Mesothelial cell of epicardium (in vitro differentiated cells): ENCODE data around the gene SYNGAP1. TPM values are rescaled to one million over a fixed set of nuclear protein-coding genes. Genes with fewer than 3 reads are reported as not detected.

Experiments used
- DNase-seq, 2 experiments: peaks; one replicate each; pipeline ENCODE4 v3.0.0; 2021; ENCODE audit warnings: low spot score in 2 of 2; ENCODE audit not compliant: unreplicated experiment in 2 of 2
- H3K27ac Mint-ChIP-seq: 2 replicates; pipeline ENCODE4 v1.8.0; 2021; ENCODE audit warnings: mixed read lengths
- H3K27me3 Mint-ChIP-seq: 2 replicates; pipeline ENCODE4 v1.8.0; 2021; ENCODE audit warnings: low read depth, mixed read lengths
- H3K36me3 Mint-ChIP-seq: 2 replicates; pipeline ENCODE4 v1.8.0; 2021; ENCODE audit warnings: mixed read lengths
- H3K4me1 Mint-ChIP-seq: 2 replicates; pipeline ENCODE4 v1.8.0; 2021; ENCODE audit warnings: mixed read lengths
- H3K4me3 Mint-ChIP-seq: 2 replicates; pipeline ENCODE4 v1.8.0; 2021; ENCODE audit warnings: mild to moderate bottlenecking, moderate library complexity, mixed read lengths
- H3K9me3 Mint-ChIP-seq: 2 replicates; pipeline ENCODE4 v1.8.0; 2021; ENCODE audit warnings: mixed read lengths
- total RNA-seq: library from RNA; stranded (reverse); gene quantifications from 3 replicates; pipeline ENCODE4 v1.2.1, GENCODE V29; 2021
- TF ChIP-seq, protein P1 (sequence below): fragments of 200-600 bp; sonication (generic); IDR thresholded peaks from one replicate; pipeline ENCODE4 v1.5.0; 2021; ENCODE audit warnings: antibody characterized with exemption; ENCODE audit not compliant: unreplicated experiment

The SYNGAP1 gene
- total RNA-seq, 1 donor from 2014 or later, result 66.1 TPM

DNA sequence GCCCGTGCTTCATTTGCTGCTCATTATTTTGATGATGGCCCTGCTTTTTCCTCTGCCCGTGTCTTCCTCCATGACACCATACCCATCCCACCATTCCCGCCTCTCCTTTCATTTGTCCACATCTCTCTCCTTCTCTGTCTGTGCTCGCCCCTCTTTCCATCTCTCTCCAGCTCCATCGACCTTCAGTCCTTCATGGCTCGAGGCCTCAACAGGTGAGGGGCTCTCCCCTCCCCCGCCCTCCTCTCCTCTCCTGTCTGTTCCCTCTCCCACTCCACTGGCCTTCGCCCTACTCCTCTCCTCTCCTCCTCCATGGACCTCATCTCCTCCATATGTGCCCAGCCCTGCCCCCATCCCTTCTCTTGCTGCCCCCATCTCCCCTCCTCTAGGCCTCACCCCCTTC lies 22.4 kb downstream of the SYNGAP1 start:
- Mint-ChIP-seq H3K9me3 (no peaks in the 10 kb centered on the region), H3K27me3 (no peaks in the 10 kb centered on the region), H3K4me3 (no peak overlapping the region), H3K4me1 (no peaks in the 10 kb centered on the region), H3K27ac (no peak overlapping the region), H3K36me3 (peaks cover 35% of the 10 kb centered on the region)
- DNase-seq, result no peak
- TF ChIP-seq, protein P1, sequence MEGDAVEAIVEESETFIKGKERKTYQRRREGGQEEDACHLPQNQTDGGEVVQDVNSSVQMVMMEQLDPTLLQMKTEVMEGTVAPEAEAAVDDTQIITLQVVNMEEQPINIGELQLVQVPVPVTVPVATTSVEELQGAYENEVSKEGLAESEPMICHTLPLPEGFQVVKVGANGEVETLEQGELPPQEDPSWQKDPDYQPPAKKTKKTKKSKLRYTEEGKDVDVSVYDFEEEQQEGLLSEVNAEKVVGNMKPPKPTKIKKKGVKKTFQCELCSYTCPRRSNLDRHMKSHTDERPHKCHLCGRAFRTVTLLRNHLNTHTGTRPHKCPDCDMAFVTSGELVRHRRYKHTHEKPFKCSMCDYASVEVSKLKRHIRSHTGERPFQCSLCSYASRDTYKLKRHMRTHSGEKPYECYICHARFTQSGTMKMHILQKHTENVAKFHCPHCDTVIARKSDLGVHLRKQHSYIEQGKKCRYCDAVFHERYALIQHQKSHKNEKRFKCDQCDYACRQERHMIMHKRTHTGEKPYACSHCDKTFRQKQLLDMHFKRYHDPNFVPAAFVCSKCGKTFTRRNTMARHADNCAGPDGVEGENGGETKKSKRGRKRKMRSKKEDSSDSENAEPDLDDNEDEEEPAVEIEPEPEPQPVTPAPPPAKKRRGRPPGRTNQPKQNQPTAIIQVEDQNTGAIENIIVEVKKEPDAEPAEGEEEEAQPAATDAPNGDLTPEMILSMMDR, result no peak

GRCh38 chr6:33443025-33443424 lies 23.2 kb downstream of the SYNGAP1 start:
- Mint-ChIP-seq H3K27ac (no peak overlapping the region), H3K4me1 (no peaks in the 10 kb centered on the region), H3K36me3 (peaks cover 39% of the 10 kb centered on the region), H3K27me3 (no peaks in the 10 kb centered on the region), H3K4me3 (no peak overlapping the region), H3K9me3 (no peaks in the 10 kb centered on the region)
- TF ChIP-seq, protein P1, result no peak
- no peak for DNase-seq

DNA sequence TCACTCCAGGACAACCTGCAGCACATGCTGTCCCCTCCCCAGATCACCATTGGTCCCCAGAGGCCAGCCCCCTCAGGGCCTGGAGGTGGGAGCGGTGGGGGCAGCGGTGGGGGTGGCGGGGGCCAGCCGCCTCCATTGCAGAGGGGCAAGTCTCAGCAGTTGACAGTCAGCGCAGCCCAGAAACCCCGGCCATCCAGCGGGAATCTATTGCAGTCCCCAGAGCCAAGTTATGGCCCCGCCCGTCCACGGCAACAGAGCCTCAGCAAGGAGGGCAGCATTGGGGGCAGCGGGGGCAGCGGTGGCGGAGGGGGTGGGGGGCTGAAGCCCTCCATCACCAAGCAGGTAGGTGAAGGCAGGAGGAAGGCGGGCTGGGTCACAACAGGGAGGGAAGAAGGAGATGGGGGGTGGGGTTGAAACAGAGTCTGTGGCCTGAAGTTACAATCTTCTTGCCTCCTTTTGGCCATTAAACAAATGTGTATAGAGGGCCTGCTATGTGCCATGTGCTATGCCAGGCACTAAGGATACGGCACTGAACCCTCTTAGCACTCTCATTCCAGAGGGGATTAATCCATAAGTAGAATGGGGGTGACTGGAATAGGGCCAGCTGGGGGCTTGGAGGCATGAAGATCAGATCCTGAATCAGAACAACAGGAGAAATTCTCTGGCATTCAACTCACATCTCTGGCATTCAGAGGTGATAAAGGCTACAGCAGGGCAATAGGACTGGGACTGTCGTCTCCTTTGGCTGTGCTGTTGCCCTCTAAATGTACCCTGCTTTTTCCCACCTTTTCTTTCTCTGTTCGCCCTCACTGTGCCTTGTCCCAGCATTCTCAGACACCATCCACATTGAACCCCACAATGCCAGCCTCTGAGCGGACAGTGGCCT lies 24.0 kb downstream of the SYNGAP1 start:
- TF ChIP-seq, protein P1, result no peak
- H3K4me3 Mint-ChIP-seq, result no peak overlapping the region
- H3K4me1 Mint-ChIP-seq, result no peaks in the 10 kb centered on the region
- H3K36me3 Mint-ChIP-seq, result peaks cover 39% of the 10 kb centered on the region
- DNase-seq, result no peak
- no peaks in the 10 kb centered on the region for H3K27me3 Mint-ChIP-seq
- no peak overlapping the region for H3K27ac Mint-ChIP-seq
- H3K9me3 Mint-ChIP-seq, result no peaks in the 10 kb centered on the region

DNA sequence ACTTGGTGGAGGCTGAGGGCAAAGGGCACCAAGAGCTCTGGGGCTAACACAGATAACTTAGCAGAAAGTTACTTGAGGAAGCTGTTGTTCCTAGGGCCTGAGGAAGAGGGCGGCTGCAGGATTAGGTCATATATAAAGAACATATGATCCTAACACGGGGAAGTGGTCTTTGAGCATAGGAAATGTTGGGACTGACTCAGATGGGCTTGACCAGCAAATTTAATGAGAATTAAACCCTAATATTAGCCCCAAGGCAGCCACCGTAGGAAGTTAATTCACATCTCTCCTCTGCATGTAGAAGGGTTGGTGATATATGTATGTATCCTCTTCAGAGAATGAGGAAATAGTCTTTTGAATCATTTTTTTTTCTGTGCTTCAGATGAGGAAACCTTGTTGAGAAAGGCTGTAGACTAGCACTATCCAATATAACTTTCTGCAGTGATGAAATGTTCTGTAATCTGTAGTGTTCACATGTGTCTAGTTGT lies 25.3 kb downstream of the SYNGAP1 start:
- Mint-ChIP-seq H3K36me3 (peaks cover 38% of the 10 kb centered on the region), H3K4me3 (no peak overlapping the region), H3K9me3 (no peaks in the 10 kb centered on the region), H3K4me1 (no peaks in the 10 kb centered on the region), H3K27ac (no peak overlapping the region), H3K27me3 (no peaks in the 10 kb centered on the region)
- TF ChIP-seq, protein P1, result no peak
- DNase-seq, result no peak

DNA sequence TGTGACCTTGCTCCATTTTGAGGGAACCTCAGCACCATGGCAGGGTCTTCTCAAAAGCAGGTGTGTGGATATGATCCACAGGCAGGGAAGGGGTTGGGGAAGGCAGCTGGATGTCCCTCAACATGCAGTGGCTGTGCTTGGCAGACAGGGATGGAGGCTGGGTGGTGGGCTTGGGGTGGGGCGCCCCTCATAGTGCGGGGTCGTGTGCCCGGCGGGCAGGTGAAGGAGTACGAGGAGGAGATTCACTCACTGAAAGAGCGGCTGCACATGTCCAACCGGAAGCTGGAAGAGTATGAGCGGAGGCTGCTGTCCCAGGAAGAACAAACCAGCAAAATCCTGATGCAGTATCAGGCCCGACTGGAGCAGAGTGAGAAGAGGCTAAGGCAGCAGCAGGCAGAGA lies 26.5 kb downstream of the SYNGAP1 start:
- Mint-ChIP-seq H3K36me3 (peaks cover 38% of the 10 kb centered on the region), H3K4me1 (no peaks in the 10 kb centered on the region), H3K9me3 (no peaks in the 10 kb centered on the region), H3K4me3 (no peak overlapping the region), H3K27ac (no peak overlapping the region), H3K27me3 (no peaks in the 10 kb centered on the region)
- TF ChIP-seq, protein P1, result no peak
- no peak for DNase-seq
